Osteocyte (in vitro differentiated cells): ENCODE results near the gene SMTNL1. TPM values are rescaled to one million over a fixed set of nuclear protein-coding genes. Genes with fewer than 3 reads are reported as not detected.

Source experiments
- DNase-seq: peaks from one replicate; pipeline ENCODE4 v3.0.0; 2021; ENCODE audit warnings: mixed read lengths; ENCODE audit not compliant: unreplicated experiment; ENCODE audit errors: extremely low spot score
- H3K27ac Mint-ChIP-seq: one replicate; pipeline ENCODE4 v1.8.0; 2021; ENCODE audit warnings: mild to moderate bottlenecking, mixed read lengths; ENCODE audit not compliant: unreplicated experiment
- H3K27me3 Mint-ChIP-seq: one replicate; pipeline ENCODE4 v1.8.0; 2021; ENCODE audit warnings: mixed read lengths; ENCODE audit not compliant: unreplicated experiment
- H3K36me3 Mint-ChIP-seq: one replicate; pipeline ENCODE4 v1.8.0; 2021; ENCODE audit warnings: mixed read lengths; ENCODE audit not compliant: unreplicated experiment
- H3K4me1 Mint-ChIP-seq: one replicate; pipeline ENCODE4 v1.8.0; 2021; ENCODE audit warnings: mixed read lengths; ENCODE audit not compliant: unreplicated experiment
- H3K4me3 Mint-ChIP-seq: one replicate; pipeline ENCODE4 v1.8.0; 2021; ENCODE audit warnings: mild to moderate bottlenecking, moderate library complexity, mixed read lengths; ENCODE audit not compliant: unreplicated experiment
- H3K9me3 Mint-ChIP-seq: one replicate; pipeline ENCODE4 v1.8.0; 2021; ENCODE audit warnings: mixed read lengths; ENCODE audit not compliant: unreplicated experiment
- CTCF ChIP-seq: fragments of 200-600 bp; sonication (generic); IDR thresholded peaks from 2 replicates; pipeline ENCODE4 v1.5.0; 2021; ENCODE audit warnings: antibody characterized with exemption, mild to moderate bottlenecking, moderate library complexity
- total RNA-seq: library from RNA; stranded (reverse); gene quantifications from 2 replicates; pipeline ENCODE4 v1.2.1, GENCODE V29; 2021

SMTNL1 gene
- total RNA-seq, 1 donor from 2014 or later, result not detected

- Mint-ChIP-seq H3K27ac (peak overlapping the region; percentile 74), H3K4me3 (peak overlapping the region; percentile 57), H3K36me3 (peaks cover 2% of the 10 kb centered on the region), H3K9me3 (no peaks in the 10 kb centered on the region), H3K4me1 (peaks cover 12% of the 10 kb centered on the region), H3K27me3 (no peaks in the 10 kb centered on the region)
- DNase-seq, result peak; percentile 96
- TF ChIP-seq CTCF, result no peak
These were observed 37.9 kb upstream of the SMTNL1 start for GRCh38 chr11:57499413-57499982.

GRCh38 chr11:57499983-57500461 is 37.4 kb upstream of the SMTNL1 start:
- Mint-ChIP-seq H3K9me3 (no peaks in the 10 kb centered on the region), H3K36me3 (peaks cover 2% of the 10 kb centered on the region), H3K27ac (peak overlapping the region; percentile 74), H3K4me3 (peak overlapping the region; percentile 57), H3K27me3 (no peaks in the 10 kb centered on the region), H3K4me1 (peaks cover 12% of the 10 kb centered on the region)
- no peak for DNase-seq
- no peak for TF ChIP-seq CTCF

- Mint-ChIP-seq H3K4me3 (no peak overlapping the region), H3K27me3 (no peaks in the 10 kb centered on the region), H3K36me3 (peaks cover 2% of the 10 kb centered on the region), H3K4me1 (peaks cover 12% of the 10 kb centered on the region), H3K9me3 (no peaks in the 10 kb centered on the region), H3K27ac (peak overlapping the region; percentile 74)
- no peak for DNase-seq
- TF ChIP-seq CTCF, result no peak
These were observed 36.9 kb upstream of the SMTNL1 start for GRCh38 chr11:57500515-57500914.

GRCh38 chr11:57500926-57501325 is 36.5 kb upstream of the SMTNL1 start:
- H3K27ac Mint-ChIP-seq, result no peak overlapping the region
- no peak for DNase-seq
- no peak overlapping the region for H3K4me3 Mint-ChIP-seq
- TF ChIP-seq CTCF, result no peak
- no peaks in the 10 kb centered on the region for H3K9me3 Mint-ChIP-seq
- H3K4me1 Mint-ChIP-seq, result peaks cover 12% of the 10 kb centered on the region
- no peaks in the 10 kb centered on the region for H3K27me3 Mint-ChIP-seq
- H3K36me3 Mint-ChIP-seq, result peaks cover 2% of the 10 kb centered on the region

GRCh38 chr11:57501953-57502352 is 35.4 kb upstream of the SMTNL1 start:
- no peak overlapping the region for H3K27ac Mint-ChIP-seq

More at GRCh38 chr11:57501953-57502352, 35.4 kb upstream of the SMTNL1 start:
- Mint-ChIP-seq H3K27me3 (no peaks in the 10 kb centered on the region), H3K4me3 (no peak overlapping the region), H3K4me1 (peaks cover 12% of the 10 kb centered on the region), H3K36me3 (peaks cover 2% of the 10 kb centered on the region), H3K9me3 (no peaks in the 10 kb centered on the region)
- no peak for TF ChIP-seq CTCF
- no peak for DNase-seq
